ENCODE measurements around the gene MALRD1.

The MALRD1 gene

DNA sequence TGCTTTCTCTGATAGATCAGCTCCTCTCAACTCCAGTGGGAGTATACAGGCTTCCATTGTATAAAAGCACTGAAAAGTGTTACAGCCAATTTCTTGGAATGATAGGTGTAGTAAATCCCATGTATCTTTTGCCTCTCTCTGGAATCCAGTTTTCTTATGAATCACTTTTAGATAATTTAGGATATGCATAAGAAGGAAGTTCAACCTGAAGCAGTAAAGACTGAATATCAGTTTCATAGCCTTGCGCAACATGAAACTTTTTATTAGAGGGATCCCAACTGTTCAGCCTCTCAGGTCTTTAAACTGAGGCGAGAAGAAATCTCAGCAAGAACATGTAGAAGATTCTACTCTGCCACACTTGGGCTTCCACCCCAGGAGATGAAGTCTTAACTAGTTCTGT, 280.0 kb downstream of the MALRD1 start:
- Histone ChIP-seq H3K4me3 (ENCODE audit: low read length) (no peak overlapping the region), H3K4me1 (ENCODE audit: control insufficient read depth, insufficient read depth, low read length) (no peaks in the 10 kb centered on the region), H3K27ac (ENCODE audit: low read depth, low read length) (no peak overlapping the region), H3K36me3 (ENCODE audit: control insufficient read depth, insufficient read depth, low read length) (no peaks in the 10 kb centered on the region), H3K9ac (ENCODE audit: low read length) (no peak overlapping the region), H3K27me3 (ENCODE audit: control insufficient read depth, insufficient read depth, low read length) (no peaks in the 10 kb centered on the region)

DNA sequence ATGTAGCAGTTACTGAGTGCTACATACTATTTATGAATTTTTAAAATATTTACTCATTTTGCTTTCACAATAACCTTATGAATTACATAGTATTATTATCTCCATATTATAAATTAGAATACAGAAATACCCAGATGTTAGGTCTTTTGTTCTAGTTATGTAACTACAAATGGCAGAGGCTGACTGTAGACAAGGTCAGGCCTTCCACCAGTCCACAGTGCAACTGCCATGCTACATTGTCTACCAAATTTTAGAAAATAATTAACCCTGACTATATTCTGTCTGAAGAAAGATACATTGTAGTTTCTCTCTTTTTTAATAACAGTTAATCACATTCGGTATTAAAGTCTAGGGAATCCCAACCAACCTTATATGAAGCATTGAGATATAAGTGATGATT, 280.9 kb downstream of the MALRD1 start:
- H3K27ac ChIP-seq (ENCODE audit: low read depth, low read length): no peak overlapping the region
- no peaks in the 10 kb centered on the region for H3K4me1 ChIP-seq (ENCODE audit: control insufficient read depth, insufficient read depth, low read length)
- H3K9ac ChIP-seq (ENCODE audit: low read length): no peak overlapping the region
- no peaks in the 10 kb centered on the region for H3K27me3 ChIP-seq (ENCODE audit: control insufficient read depth, insufficient read depth, low read length)
- no peaks in the 10 kb centered on the region for H3K36me3 ChIP-seq (ENCODE audit: control insufficient read depth, insufficient read depth, low read length)
- no peak overlapping the region for H3K4me3 ChIP-seq (ENCODE audit: low read length)

DNA sequence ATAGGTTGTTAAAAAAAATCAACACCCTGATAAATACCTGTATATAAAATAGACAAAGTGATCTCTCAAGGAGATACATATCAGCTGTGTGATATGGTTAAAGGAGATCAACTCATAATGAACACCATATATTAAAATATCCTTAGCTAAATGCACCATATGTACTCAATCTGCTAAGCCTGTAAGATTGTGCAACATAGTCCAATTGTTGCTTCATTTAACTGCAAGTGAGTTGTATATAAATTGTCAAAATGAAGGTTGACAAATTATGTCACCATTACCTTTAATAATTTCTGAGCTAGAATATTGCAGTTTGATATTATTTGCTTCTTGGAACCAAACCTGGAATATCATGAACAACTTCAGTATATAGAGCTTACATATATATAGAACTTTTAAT, 283.7 kb downstream of the MALRD1 start:
- H3K27ac ChIP-seq (ENCODE audit: low read depth, low read length): no peak overlapping the region
- no peak overlapping the region for H3K4me3 ChIP-seq (ENCODE audit: low read length)
- no peak overlapping the region for H3K9ac ChIP-seq (ENCODE audit: low read length)
- H3K4me1 ChIP-seq (ENCODE audit: control insufficient read depth, insufficient read depth, low read length): no peaks in the 10 kb centered on the region
- no peaks in the 10 kb centered on the region for H3K36me3 ChIP-seq (ENCODE audit: control insufficient read depth, insufficient read depth, low read length)
- no peaks in the 10 kb centered on the region for H3K27me3 ChIP-seq (ENCODE audit: control insufficient read depth, insufficient read depth, low read length)

DNA sequence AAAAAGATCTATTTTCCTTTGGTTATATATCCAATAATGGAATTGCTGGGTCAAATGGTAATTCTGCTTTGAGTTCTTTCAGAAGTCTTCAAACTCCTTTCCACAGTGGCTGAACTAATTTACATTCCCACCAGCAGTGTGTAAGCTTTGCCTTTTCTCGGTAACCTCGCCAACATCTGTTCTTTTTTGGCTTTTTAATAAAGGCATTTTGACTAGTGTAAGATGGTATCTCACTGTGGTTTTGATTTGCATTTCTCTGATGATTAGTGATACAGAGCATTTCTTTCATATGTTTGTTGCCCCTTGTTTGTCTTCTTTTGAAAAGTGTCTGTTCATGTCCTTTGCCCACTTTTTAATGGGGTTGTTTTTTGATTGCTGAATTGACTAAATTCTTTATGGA, 285.0 kb downstream of the MALRD1 start:
- no peak overlapping the region for H3K27ac ChIP-seq (ENCODE audit: low read depth, low read length)
- no peaks in the 10 kb centered on the region for H3K36me3 ChIP-seq (ENCODE audit: control insufficient read depth, insufficient read depth, low read length)
- H3K9ac ChIP-seq (ENCODE audit: low read length): no peak overlapping the region
- H3K4me1 ChIP-seq (ENCODE audit: control insufficient read depth, insufficient read depth, low read length): no peaks in the 10 kb centered on the region
- no peak overlapping the region for H3K4me3 ChIP-seq (ENCODE audit: low read length)
- no peaks in the 10 kb centered on the region for H3K27me3 ChIP-seq (ENCODE audit: control insufficient read depth, insufficient read depth, low read length)

DNA sequence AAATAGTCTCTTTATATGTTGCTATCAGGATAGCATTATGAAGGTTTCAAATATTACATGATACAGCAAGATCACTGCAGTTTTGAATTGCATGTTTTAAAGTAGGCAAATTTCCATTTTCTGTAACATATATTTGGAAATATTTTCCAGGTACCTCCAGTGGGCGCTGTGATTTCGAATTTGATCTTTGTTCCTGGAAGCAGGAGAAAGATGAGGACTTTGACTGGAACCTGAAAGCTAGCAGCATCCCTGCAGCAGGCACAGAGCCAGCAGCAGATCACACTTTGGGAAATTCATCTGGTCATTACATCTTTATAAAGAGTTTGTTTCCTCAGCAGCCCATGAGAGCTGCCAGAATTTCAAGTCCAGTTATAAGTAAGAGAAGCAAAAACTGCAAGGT, 299.0 kb downstream of the MALRD1 start:
- Histone ChIP-seq H3K27ac (ENCODE audit: low read depth, low read length) (no peak overlapping the region), H3K9ac (ENCODE audit: low read length) (no peak overlapping the region), H3K4me1 (ENCODE audit: control insufficient read depth, insufficient read depth, low read length) (no peaks in the 10 kb centered on the region), H3K27me3 (ENCODE audit: control insufficient read depth, insufficient read depth, low read length) (no peaks in the 10 kb centered on the region), H3K4me3 (ENCODE audit: low read length) (no peak overlapping the region), H3K36me3 (ENCODE audit: control insufficient read depth, insufficient read depth, low read length) (no peaks in the 10 kb centered on the region)

DNA sequence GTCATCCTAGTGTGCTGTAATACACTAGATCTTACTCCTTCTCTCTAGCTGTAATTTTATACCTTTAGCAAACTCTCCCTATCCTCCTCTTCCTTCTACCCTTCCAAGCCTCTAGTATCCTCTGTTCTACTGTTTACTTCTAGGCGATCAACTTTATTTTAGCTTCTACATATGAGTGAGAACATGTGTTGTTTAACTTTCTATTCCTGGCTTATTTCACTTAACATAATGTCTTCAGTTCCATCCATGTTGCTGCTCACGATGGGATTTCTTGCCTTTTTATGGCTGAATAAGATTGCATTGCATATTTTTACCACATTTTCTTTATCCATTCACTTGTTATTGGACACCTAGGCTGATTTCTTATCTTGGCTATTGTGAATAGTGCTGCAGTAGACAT, 318.6 kb downstream of the MALRD1 start:
- H3K27ac ChIP-seq (ENCODE audit: low read depth, low read length): no peak overlapping the region
- H3K27me3 ChIP-seq (ENCODE audit: control insufficient read depth, insufficient read depth, low read length): no peaks in the 10 kb centered on the region
- H3K36me3 ChIP-seq (ENCODE audit: control insufficient read depth, insufficient read depth, low read length): no peaks in the 10 kb centered on the region
- H3K4me3 ChIP-seq (ENCODE audit: low read length): no peak overlapping the region
- H3K4me1 ChIP-seq (ENCODE audit: control insufficient read depth, insufficient read depth, low read length): no peaks in the 10 kb centered on the region
- H3K9ac ChIP-seq (ENCODE audit: low read length): no peak overlapping the region

DNA sequence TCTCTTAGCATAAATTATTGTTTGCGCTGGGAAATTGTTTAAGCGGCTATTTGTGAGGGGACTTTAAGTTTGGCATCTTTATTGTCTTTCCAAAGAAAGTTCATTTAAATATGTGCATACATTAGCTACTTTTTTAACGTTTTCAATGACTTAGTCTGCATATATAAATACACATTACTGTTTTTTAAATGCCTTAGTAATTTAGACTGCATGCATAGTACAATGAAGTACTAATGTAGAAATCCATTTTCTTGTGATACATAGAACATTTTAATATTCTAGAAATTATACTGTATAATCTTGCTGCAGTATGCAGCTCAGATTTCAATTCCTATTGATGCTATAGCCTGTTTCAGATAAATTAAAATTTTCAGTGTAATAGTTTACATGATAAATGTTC, 325.4 kb downstream of the MALRD1 start:
- Histone ChIP-seq H3K27ac (ENCODE audit: low read depth, low read length) (no peak overlapping the region), H3K4me1 (ENCODE audit: control insufficient read depth, insufficient read depth, low read length) (no peaks in the 10 kb centered on the region)

DNA sequence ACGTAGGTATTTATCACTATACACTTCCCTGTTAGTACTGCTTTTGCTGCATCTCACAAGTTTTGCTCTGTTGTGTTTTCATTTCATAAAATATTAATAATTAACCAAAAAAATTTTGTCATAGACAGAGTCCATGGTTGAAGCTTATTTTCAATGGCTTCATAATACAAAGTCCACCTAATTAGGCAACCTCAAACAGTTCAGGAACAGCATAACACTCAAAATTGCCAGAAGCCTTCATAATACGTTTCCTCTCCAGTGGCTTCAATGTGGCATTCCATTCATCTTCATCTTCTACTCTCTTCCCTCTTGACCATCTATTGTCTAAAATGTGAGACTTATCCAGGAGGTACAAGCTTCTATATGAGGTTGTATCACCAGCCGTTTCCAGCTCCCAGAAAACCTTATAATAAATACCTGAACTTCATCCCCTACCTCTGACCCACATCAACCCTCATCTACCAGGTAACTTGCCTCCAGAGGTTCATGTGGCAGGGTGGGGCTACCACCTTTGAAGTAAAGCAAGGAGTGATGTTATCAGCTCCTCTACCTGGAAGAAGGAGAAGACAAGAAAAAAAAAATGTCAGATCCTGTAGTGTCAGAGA, 337.3 kb downstream of the MALRD1 start:
- Histone ChIP-seq H3K4me3 (ENCODE audit: low read length) (no peak overlapping the region), H3K9ac (ENCODE audit: low read length) (no peak overlapping the region), H3K36me3 (ENCODE audit: control insufficient read depth, insufficient read depth, low read length) (no peaks in the 10 kb centered on the region), H3K27me3 (ENCODE audit: control insufficient read depth, insufficient read depth, low read length) (no peaks in the 10 kb centered on the region), H3K4me1 (ENCODE audit: control insufficient read depth, insufficient read depth, low read length) (no peaks in the 10 kb centered on the region), H3K27ac (ENCODE audit: low read depth, low read length) (no peak overlapping the region)

More for the DNA sequence above, 325.4 kb downstream of the MALRD1 start:
- H3K36me3 ChIP-seq (ENCODE audit: control insufficient read depth, insufficient read depth, low read length): no peaks in the 10 kb centered on the region
- H3K9ac ChIP-seq (ENCODE audit: low read length): no peak overlapping the region
- H3K27me3 ChIP-seq (ENCODE audit: control insufficient read depth, insufficient read depth, low read length): no peaks in the 10 kb centered on the region
- no peak overlapping the region for H3K4me3 ChIP-seq (ENCODE audit: low read length)

DNA sequence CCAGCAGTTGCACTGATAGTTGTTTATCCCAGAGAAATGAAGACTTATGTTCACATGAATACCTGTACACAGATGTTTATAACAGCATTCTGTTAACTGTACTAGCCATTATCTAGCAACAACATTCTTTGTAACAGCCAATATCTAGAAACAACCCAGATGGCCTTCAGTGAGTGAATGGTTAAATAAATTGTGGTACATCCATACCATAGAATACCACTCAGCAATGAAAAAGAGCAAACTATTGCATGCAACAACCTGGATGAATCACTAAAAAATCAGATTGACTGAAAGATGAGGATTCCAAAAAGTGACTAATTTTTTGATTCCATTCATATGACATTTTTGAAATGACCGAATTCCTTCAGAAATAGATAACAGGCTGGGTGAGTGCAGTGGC, 360.3 kb downstream of the MALRD1 start:
- Histone ChIP-seq H3K4me3 (ENCODE audit: low read length) (no peak overlapping the region), H3K27ac (ENCODE audit: low read depth, low read length) (no peak overlapping the region), H3K9ac (ENCODE audit: low read length) (no peak overlapping the region), H3K36me3 (ENCODE audit: control insufficient read depth, insufficient read depth, low read length) (no peaks in the 10 kb centered on the region), H3K4me1 (ENCODE audit: control insufficient read depth, insufficient read depth, low read length) (no peaks in the 10 kb centered on the region), H3K27me3 (ENCODE audit: control insufficient read depth, insufficient read depth, low read length) (no peaks in the 10 kb centered on the region)

DNA sequence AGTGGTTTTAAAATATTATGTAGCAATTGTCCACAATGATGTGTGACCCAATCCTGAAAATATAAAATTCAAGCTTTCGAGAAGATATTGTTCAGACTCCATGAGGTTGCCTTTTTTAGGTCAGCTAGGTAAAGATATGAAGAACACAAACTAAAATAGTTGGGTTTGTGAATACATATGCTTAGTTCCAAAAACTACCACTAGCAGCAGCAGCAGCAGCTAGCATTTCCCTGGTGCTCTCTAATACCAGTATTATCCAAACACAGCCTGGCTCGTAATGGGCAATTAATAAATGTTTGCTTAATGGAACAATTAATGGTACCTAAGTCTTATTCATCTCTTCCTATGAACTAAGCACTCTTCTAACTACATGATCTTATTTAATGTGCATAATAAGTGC, 362.5 kb downstream of the MALRD1 start:
- H3K4me3 ChIP-seq (ENCODE audit: low read length): no peak overlapping the region
- no peaks in the 10 kb centered on the region for H3K36me3 ChIP-seq (ENCODE audit: control insufficient read depth, insufficient read depth, low read length)
- no peak overlapping the region for H3K27ac ChIP-seq (ENCODE audit: low read depth, low read length)
- H3K4me1 ChIP-seq (ENCODE audit: control insufficient read depth, insufficient read depth, low read length): no peaks in the 10 kb centered on the region
- H3K9ac ChIP-seq (ENCODE audit: low read length): no peak overlapping the region
- H3K27me3 ChIP-seq (ENCODE audit: control insufficient read depth, insufficient read depth, low read length): no peaks in the 10 kb centered on the region

DNA sequence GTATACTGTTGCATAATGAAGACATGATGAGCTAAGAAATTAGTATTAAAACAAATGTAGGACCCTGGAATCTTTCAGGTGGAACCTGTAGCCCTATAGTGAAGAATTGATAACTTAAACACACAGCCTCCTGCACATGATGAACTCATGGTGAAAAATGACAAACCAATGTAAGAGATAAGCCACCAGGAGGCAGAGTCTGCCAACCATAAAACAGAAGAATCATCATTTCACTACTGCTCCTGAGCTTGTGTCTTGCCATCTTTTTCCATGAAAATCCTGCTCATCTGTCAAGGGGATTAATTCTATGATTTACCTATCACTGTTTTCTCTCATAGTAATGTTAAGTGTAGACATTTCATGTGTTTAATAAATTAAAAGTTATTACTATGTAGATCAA, 363.9 kb downstream of the MALRD1 start:
- H3K27me3 ChIP-seq (ENCODE audit: control insufficient read depth, insufficient read depth, low read length): no peaks in the 10 kb centered on the region
- no peak overlapping the region for H3K9ac ChIP-seq (ENCODE audit: low read length)
- no peaks in the 10 kb centered on the region for H3K36me3 ChIP-seq (ENCODE audit: control insufficient read depth, insufficient read depth, low read length)

DNA sequence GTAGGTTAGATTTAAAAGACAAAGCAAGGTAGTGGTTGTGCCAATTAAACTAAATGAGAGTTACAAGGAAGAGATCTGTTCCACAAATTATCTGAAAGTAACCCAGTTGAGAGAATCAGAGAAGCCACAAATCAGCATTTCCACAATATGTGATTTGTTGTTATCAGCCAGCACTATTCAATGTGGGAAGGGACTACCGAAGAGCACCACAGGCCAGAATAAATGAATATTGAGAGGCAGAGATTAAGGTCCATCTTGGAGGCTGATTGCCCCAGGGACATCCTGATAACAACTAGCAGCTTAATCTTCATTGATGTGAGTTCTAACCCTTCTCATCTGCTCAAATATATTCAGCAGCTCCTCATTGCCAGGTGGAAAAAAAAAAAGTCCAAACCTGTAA, 367.6 kb downstream of the MALRD1 start:
- no peaks in the 10 kb centered on the region for H3K36me3 ChIP-seq (ENCODE audit: control insufficient read depth, insufficient read depth, low read length)
- no peaks in the 10 kb centered on the region for H3K4me1 ChIP-seq (ENCODE audit: control insufficient read depth, insufficient read depth, low read length)
- H3K27me3 ChIP-seq (ENCODE audit: control insufficient read depth, insufficient read depth, low read length): no peaks in the 10 kb centered on the region
- no peak overlapping the region for H3K9ac ChIP-seq (ENCODE audit: low read length)
- H3K27ac ChIP-seq (ENCODE audit: low read depth, low read length): no peak overlapping the region
- H3K4me3 ChIP-seq (ENCODE audit: low read length): no peak overlapping the region

More for the DNA sequence above, 363.9 kb downstream of the MALRD1 start:
- no peak overlapping the region for H3K4me3 ChIP-seq (ENCODE audit: low read length)
- H3K27ac ChIP-seq (ENCODE audit: low read depth, low read length): no peak overlapping the region
- no peaks in the 10 kb centered on the region for H3K4me1 ChIP-seq (ENCODE audit: control insufficient read depth, insufficient read depth, low read length)

DNA sequence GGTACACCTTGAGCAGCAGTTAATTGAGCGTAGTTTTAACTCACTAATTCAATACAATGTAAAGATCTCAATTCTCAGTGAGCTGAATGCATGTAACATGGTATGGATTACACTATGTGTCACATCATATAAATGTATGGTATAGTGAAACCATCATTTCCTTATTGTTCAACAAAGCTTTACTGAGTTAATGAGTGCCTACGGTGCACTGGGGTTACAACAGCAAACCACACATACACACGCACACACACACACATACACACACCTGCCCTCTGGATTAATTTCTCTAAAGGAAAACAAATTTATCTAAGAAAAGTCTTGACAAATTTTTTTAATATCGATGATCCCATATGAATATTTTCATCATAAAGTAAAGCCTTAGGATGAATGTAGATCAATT, 369.1 kb downstream of the MALRD1 start:
- Histone ChIP-seq H3K36me3 (ENCODE audit: control insufficient read depth, insufficient read depth, low read length) (no peaks in the 10 kb centered on the region), H3K27ac (ENCODE audit: low read depth, low read length) (no peak overlapping the region), H3K9ac (ENCODE audit: low read length) (no peak overlapping the region), H3K27me3 (ENCODE audit: control insufficient read depth, insufficient read depth, low read length) (no peaks in the 10 kb centered on the region), H3K4me1 (ENCODE audit: control insufficient read depth, insufficient read depth, low read length) (no peaks in the 10 kb centered on the region), H3K4me3 (ENCODE audit: low read length) (no peak overlapping the region)

All from rectal smooth muscle tissue (tissue), 1 donor.